T-cell (primary cell): Measurements from ENCODE around the gene FCGR2B. TPM values are rescaled to one million over a fixed set of nuclear protein-coding genes. Genes with fewer than 3 reads are reported as not detected.

Source experiments
- ATAC-seq, 4 experiments: fragments of 200-7000 bp in 3 of 4; fragments of 150-1000 bp in 1 of 4; cut with Tn5 transposase; replicated peaks in 1 of 4; 1 replicate in 3 of 4; 2 replicates in 1 of 4; pipeline ENCODE4 v1.10.0; 2021; ENCODE audit warnings: moderate library complexity in 3 of 4, mild to moderate bottlenecking in 2 of 4, moderate number of reproducible peaks in 1 of 4
- CTCF ChIA-PET, 2 donors: fragments of 300-600 bp; sonication (Branson Sonifier 250); formaldehyde crosslinking; loops; one replicate each; lab custom pipeline; 2022; ENCODE audit warnings: antibody characterized with exemption in 2 of 2; lab: Charles Lee
- POLR2A ChIA-PET, 2 donors: fragments of 300-600 bp; sonication (Branson Sonifier 250); formaldehyde crosslinking; loops; one replicate each; lab custom pipeline; 2022; ENCODE audit warnings: antibody characterized with exemption in 2 of 2; lab: Charles Lee
- DNase-seq, 35 experiments: peaks; one replicate each; pipeline versions ENCODE4 v3.0.0 to v3.0.0-alpha.2; 2013 to 2023
- H3K27ac ChIP-seq: one replicate; pipeline ENCODE4 v1.5.1; 2013; ENCODE audit warnings: low read length
- H3K27me3 ChIP-seq, 2 experiments: replicated peaks in 1 of 2; 1 replicate in 1 of 2; 2 replicates in 1 of 2; pipeline versions ENCODE4 v1.6.1 to v1.7.0; 2013; ENCODE audit warnings: low read length in 1 of 2, mixed read lengths in 1 of 2; ENCODE audit not compliant: control insufficient read depth in 2 of 2, insufficient read depth in 2 of 2; ENCODE audit errors: extremely low read depth in 1 of 2
- H3K36me3 ChIP-seq, 2 donors: 1 replicate in 1 of 2; 2 replicates in 1 of 2; pipeline versions ENCODE4 v1.6.1 to v1.7.0; 2013; ENCODE audit warnings: low read length in 1 of 2; ENCODE audit not compliant: control insufficient read depth in 2 of 2, insufficient read depth in 1 of 2; ENCODE audit errors: extremely low read depth in 1 of 2
- H3K4me1 ChIP-seq, 2 experiments: 1 replicate in 1 of 2; 2 replicates in 1 of 2; pipeline versions ENCODE4 v1.6.1 to v1.7.0; 2013; ENCODE audit warnings: low read length in 2 of 2, mixed read lengths in 1 of 2; ENCODE audit not compliant: insufficient read depth in 2 of 2, control insufficient read depth in 1 of 2; ENCODE audit errors: extremely low read depth in 1 of 2
- H3K4me3 ChIP-seq, 2 donors: 1 replicate in 1 of 2; 2 replicates in 1 of 2; pipeline versions ENCODE4 v1.5.1 to v1.7.0; 2013; ENCODE audit warnings: mild to moderate bottlenecking in 2 of 2, low read length in 1 of 2, moderate library complexity in 1 of 2; ENCODE audit not compliant: control insufficient read depth in 1 of 2; ENCODE audit errors: extremely low read depth in 1 of 2
- H3K9me3 ChIP-seq: 2 replicates; pipeline ENCODE4 v1.7.0; 2013
- H3K27ac Mint-ChIP-seq, 2 donors: one replicate each; pipeline ENCODE4 v1.8.0; 2020 to 2021; ENCODE audit warnings: mild to moderate bottlenecking in 2 of 2, mixed read lengths in 2 of 2
- H3K27me3 Mint-ChIP-seq, 2 donors: one replicate each; pipeline ENCODE4 v1.8.0; 2021 to 2022; ENCODE audit warnings: mixed read lengths in 2 of 2
- H3K36me3 Mint-ChIP-seq: one replicate; pipeline ENCODE4 v1.8.0; 2021; ENCODE audit warnings: mixed read lengths
- H3K4me1 Mint-ChIP-seq, 3 donors: one replicate each; pipeline ENCODE4 v1.8.0; 2020 to 2022; ENCODE audit warnings: mixed read lengths in 3 of 3, mild to moderate bottlenecking in 1 of 3
- H3K4me3 Mint-ChIP-seq, 3 donors: one replicate each; pipeline ENCODE4 v1.8.0; 2020 to 2022; ENCODE audit warnings: mild to moderate bottlenecking in 3 of 3, mixed read lengths in 3 of 3, moderate library complexity in 3 of 3
- H3K9me3 Mint-ChIP-seq, 3 donors: one replicate each; pipeline ENCODE4 v1.8.0; 2020 to 2022; ENCODE audit warnings: mixed read lengths in 3 of 3
- WGBS: methylation state at CpG from one replicate; pipeline ENCODE4 v1.1.5; 2013; ENCODE audit warnings: missing lambda C conversion rate; ENCODE audit not compliant: insufficient coverage; 5-methylcytosine and 5-hydroxymethylcytosine counted together
- total RNA-seq, 35 experiments: library from RNA in 6 of 35; stranded (reverse) in 6 of 35; fragments of 120-200 nt in 1 of 35; gene quantifications; one replicate each; pipeline versions ENCODE4 v1.2.1 to v1.2.4 and lab custom pipeline; 2013 to 2026

The FCGR2B gene
- total RNA-seq, 5 donors from 2014 or later (not counting 1 experiment from before 2014, with no cell fraction given): 0.80 to 3.9 (median 1.7) TPM

DNA sequence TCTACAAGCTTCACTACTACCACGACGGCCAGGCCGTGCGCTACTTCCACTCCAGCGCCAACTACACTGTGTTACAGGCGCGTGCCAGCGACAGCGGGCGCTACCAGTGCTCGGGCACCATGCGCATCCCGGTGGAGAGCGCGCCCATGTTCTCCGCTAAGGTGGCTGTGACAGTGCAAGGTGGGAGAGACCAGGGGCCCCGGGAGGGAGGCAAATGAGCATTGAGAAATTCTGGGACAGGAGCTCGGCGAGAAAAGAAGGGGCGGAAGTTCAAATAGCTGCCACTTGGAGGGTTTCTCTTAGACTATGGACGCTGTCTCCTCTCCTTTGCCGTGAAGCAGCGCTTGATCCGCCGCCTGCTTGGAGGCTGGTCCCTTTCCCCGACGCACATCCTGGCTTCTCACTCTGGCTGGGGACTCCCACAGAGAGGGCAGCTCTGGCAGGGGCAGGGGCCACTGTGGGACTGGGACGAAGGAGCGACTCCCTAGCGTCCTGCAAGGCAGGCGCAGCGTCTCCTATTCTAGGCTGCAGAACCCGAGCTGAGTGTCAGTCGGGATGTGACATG, 63.0 kb downstream of the FCGR2B start:
- no peaks in the 10 kb centered on the region for H3K9me3 Mint-ChIP-seq
- Histone ChIP-seq H3K9me3 (no peaks in the 10 kb centered on the region), H3K4me1 (peaks cover 9 to 41% of the 10 kb centered on the region in 2 experiments), H3K27me3 (peaks cover 5 to 11% of the 10 kb centered on the region in 2 experiments), H3K36me3 (no peaks in the 10 kb centered on the region), H3K4me3 (peak overlapping the region; percentile 77 to 92), H3K27ac (peak overlapping the region; percentile 53)
- ChIA-PET CTCF (interaction anchor here (0.6 to 3.1 kb wide), 6 partner anchors 13 to 1477 kb away, joined by 3 to 34 read pairs (median 4); partner anchors contain the start of gene DUSP12 (in 1 of the 2)), POLR2A (interaction anchor here in 1 of 2 donors (0.6 kb wide), 1 partner anchor 80 kb away, joined by 3 read pairs; no protein-coding TSS in a partner anchor)
- peaks cover 0 to 3% of the 10 kb centered on the region in 2 donors for H3K27me3 Mint-ChIP-seq
- WGBS: 0% methylated on average over 33 of the region's 34 CpGs
- H3K4me3 Mint-ChIP-seq: peak overlapping the region; percentile 91 to 98 (median 95)
- peak overlapping the region; percentile 86 to 90 for H3K27ac Mint-ChIP-seq
- ATAC-seq (peak; percentile 20 to 46 (median 38)), DNase-seq (peak in 31 of 35 experiments; percentile 1 to 54 (median 22))
- peaks cover 34 to 48% (median 39%) of the 10 kb centered on the region in 3 donors for H3K4me1 Mint-ChIP-seq
- no peaks in the 10 kb centered on the region for H3K36me3 Mint-ChIP-seq

DNA sequence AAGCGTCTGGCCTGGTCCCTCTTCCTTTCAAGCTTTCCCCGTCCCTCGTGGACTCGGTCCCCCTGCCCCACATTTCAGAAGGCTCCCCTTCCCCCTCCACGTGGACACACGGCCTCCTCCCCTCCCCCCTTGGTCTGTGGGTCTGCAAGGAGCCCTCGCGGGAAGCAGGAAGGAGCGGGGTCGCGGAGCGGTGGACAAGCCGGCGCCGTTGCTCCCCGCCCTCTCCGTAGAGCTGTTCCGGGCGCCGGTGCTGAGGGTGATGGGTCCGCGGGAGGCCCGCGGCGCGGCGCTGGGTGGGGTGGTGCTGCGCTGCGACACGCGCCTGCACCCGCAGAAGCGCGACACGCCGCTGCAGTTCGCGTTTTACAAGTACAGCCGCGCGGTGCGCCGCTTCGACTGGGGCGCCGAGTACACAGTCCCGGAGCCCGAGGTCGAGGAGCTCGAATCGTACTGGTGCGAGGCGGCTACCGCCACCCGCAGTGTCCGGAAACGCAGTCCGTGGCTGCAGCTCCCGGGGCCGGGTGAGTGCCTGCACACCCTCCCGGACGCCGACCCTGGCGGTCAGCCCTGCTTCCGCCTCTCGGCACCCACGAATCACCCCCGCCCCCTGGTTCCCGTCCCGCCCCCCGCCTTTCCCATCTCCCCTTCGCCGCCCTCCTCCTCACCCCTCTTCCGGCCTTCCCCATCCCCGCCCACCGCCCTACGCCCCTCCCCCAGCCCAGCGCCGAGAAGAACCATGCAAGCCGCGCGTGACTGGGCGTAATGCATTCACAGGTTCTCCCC, 63.7 kb downstream of the FCGR2B start:
- under 1% methylated on average over 62 of the region's 83 CpGs for WGBS
- peaks cover 0 to 3% of the 10 kb centered on the region in 2 donors for H3K27me3 Mint-ChIP-seq
- peak; percentile 35 to 81 (median 64) for DNase-seq

GRCh38 chr1:161727256-161727924, 64.4 kb downstream of the FCGR2B start:
- H3K36me3 Mint-ChIP-seq: no peaks in the 10 kb centered on the region
- Histone ChIP-seq H3K27me3 (peaks cover 8 to 11% of the 10 kb centered on the region in 2 experiments), H3K4me3 (peak overlapping the region; percentile 75 to 77), H3K36me3 (no peaks in the 10 kb centered on the region), H3K9me3 (no peaks in the 10 kb centered on the region), H3K27ac (peak overlapping the region; percentile 57), H3K4me1 (peaks cover 9 to 41% of the 10 kb centered on the region in 2 experiments)
- WGBS: under 1% methylated on average over 31 of the region's 38 CpGs
- peak; percentile 10 to 80 (median 39) for DNase-seq
- no peaks in the 10 kb centered on the region for H3K9me3 Mint-ChIP-seq
- POLR2A ChIA-PET: no interaction called here
- H3K4me1 Mint-ChIP-seq: peaks cover 34 to 54% (median 42%) of the 10 kb centered on the region in 3 donors
- peak overlapping the region; percentile 91 to 98 (median 95) for H3K4me3 Mint-ChIP-seq
- ATAC-seq: peak; percentile 30 to 61 (median 46)
- H3K27ac Mint-ChIP-seq: peak overlapping the region; percentile 90 to 97
- CTCF ChIA-PET: interaction anchor here (0.8 to 3.1 kb wide), 4 partner anchors 9 to 104 kb away, joined by 3 to 34 read pairs (median 4); no protein-coding TSS in a partner anchor
- peaks cover 0 to 3% of the 10 kb centered on the region in 2 donors for H3K27me3 Mint-ChIP-seq

More for the DNA sequence above, 63.7 kb downstream of the FCGR2B start:
- CTCF ChIA-PET: interaction anchor here (0.6 to 3.1 kb wide), 8 partner anchors 10 to 1478 kb away, joined by 3 to 34 read pairs (median 4); partner anchors contain the start of gene DUSP12 (in 1 of the 2)
- Histone ChIP-seq H3K9me3 (no peaks in the 10 kb centered on the region), H3K36me3 (no peaks in the 10 kb centered on the region), H3K4me3 (peak overlapping the region; percentile 77 to 92), H3K27me3 (peaks cover 8 to 11% of the 10 kb centered on the region in 2 experiments), H3K4me1 (peaks cover 9 to 41% of the 10 kb centered on the region in 2 experiments), H3K27ac (peak overlapping the region; percentile 57)
- H3K4me1 Mint-ChIP-seq: peaks cover 34 to 55% (median 42%) of the 10 kb centered on the region in 3 donors
- peak; percentile 69 to 74 (median 73) for ATAC-seq
- H3K36me3 Mint-ChIP-seq: no peaks in the 10 kb centered on the region
- POLR2A ChIA-PET: interaction anchor here in 1 of 2 donors (0.6 kb wide), 1 partner anchor 81 kb away, joined by 3 read pairs; no protein-coding TSS in a partner anchor
- H3K27ac Mint-ChIP-seq: peak overlapping the region; percentile 86 to 90
- peak overlapping the region; percentile 91 to 98 (median 95) for H3K4me3 Mint-ChIP-seq
- no peaks in the 10 kb centered on the region for H3K9me3 Mint-ChIP-seq

Other genes with a start within 250 kb of the FCGR2B start
- under 1 TPM; 0.49 to 0.80 (median 0.72) TPM for gene FCGR2A, start 157.7 kb upstream of the FCGR2B start, total RNA-seq
- gene HSPA6, start 138.6 kb upstream of the FCGR2B start, total RNA-seq: 10 to 100 TPM in 1 of 5 donors, 1 to 10 TPM in 2, under 1 TPM in 1, not detected in 1; 0.30 to 22.7 (median 5.7) TPM
- gene FCGR3A, start 113.3 kb upstream of the FCGR2B start, total RNA-seq: 10 to 100 TPM in 1 of 5 donors, 1 to 10 TPM in 4; 3.8 to 43.9 (median 4.9) TPM
- under 1 TPM in 3 of 5 donors, not detected in 2; 0.42 to 0.88 (median 0.60) TPM for gene FCGR3B, start 32.0 kb upstream of the FCGR2B start, total RNA-seq
- 1 to 10 TPM in 3 of 5 donors, under 1 TPM in 2; 0.68 to 6.5 (median 2.7) TPM for gene FCRLA, start 44.1 kb downstream of the FCGR2B start, total RNA-seq
- 1 to 10 TPM in 1 of 5 donors, under 1 TPM in 4; 0.48 to 1.1 (median 0.75) TPM for gene FCRLB, start 58.4 kb downstream of the FCGR2B start, total RNA-seq
- gene DUSP12, start 86.6 kb downstream of the FCGR2B start, total RNA-seq: 10 to 100 TPM; 18.9 to 33.5 (median 29.1) TPM
- gene ATF6, start 103.2 kb downstream of the FCGR2B start, total RNA-seq: 10 to 100 TPM; 18.7 to 27.6 (median 21.9) TPM